Stimulated activated CD4-positive, alpha-beta T cell treated with anti-CD3 and anti-CD28 coated beads, Interleukin-4, amount 100 ng/mL, for 48 hours (primary cell): ENCODE data around the gene LILRB5.
A peak's percentile ranks its signal among the peaks of the same experiment; 100 is the strongest.
"Not testable (repeated sequence)": the region's sequence is repeated elsewhere in the genome, so short reads cannot be mapped to it uniquely, and the experiment has no call there.

Experiments
- DNase-seq, 2 donors: peaks; one replicate each; pipeline ENCODE4 v3.0.0-alpha.2; 2020; ENCODE audit warnings: low read depth in 2 of 2

Gene LILRB5

GRCh38 chr19:54277111-54277615 is 20.1 kb upstream of the LILRB5 start:
- not testable (repeated sequence) for DNase-seq

GRCh38 chr19:54275951-54276350 is 18.9 kb upstream of the LILRB5 start:
- DNase-seq, result no peak

- DNase-seq, result not testable (repeated sequence)
These were observed 17.4 kb upstream of the LILRB5 start for GRCh38 chr19:54274516-54274915.

GRCh38 chr19:54273821-54274220 is 16.7 kb upstream of the LILRB5 start:
- no peak for DNase-seq

GRCh38 chr19:54272181-54272580 is 15.1 kb upstream of the LILRB5 start:
- not testable (repeated sequence) for DNase-seq

GRCh38 chr19:54271587-54271986 is 14.5 kb upstream of the LILRB5 start:
- not testable (repeated sequence) for DNase-seq

GRCh38 chr19:54271106-54271505 is 14.0 kb upstream of the LILRB5 start:
- DNase-seq, result no peak

GRCh38 chr19:54268936-54269335 is 11.9 kb upstream of the LILRB5 start:
- DNase-seq, result no peak

GRCh38 chr19:54266133-54266532 is 9.1 kb upstream of the LILRB5 start:
- DNase-seq, result peak; percentile 68 to 83

GRCh38 chr19:54262470-54262869 is 5.4 kb upstream of the LILRB5 start:
- DNase-seq, result no peak

- DNase-seq, result no peak
These were observed 5.0 kb upstream of the LILRB5 start for GRCh38 chr19:54262066-54262465.

- DNase-seq, result no peak
These were observed 590 bp downstream of the LILRB5 start for GRCh38 chr19:54256250-54257115.

GRCh38 chr19:54255105-54255775 is 1.8 kb downstream of the LILRB5 start:
- DNase-seq, result no peak

GRCh38 chr19:54254195-54254906 is 2.7 kb downstream of the LILRB5 start:
- DNase-seq, result no peak

- no peak for DNase-seq
These were observed 3.5 kb downstream of the LILRB5 start for GRCh38 chr19:54253331-54254194.

GRCh38 chr19:54252845-54253244 is 4.2 kb downstream of the LILRB5 start:
- no peak for DNase-seq

- no peak for DNase-seq
These were observed 4.8 kb downstream of the LILRB5 start for GRCh38 chr19:54252243-54252642.

- DNase-seq, result peak; percentile 15 to 53
These were observed 9.0 kb downstream of the LILRB5 start for GRCh38 chr19:54248016-54248601.

- DNase-seq, result no peak
These were observed 9.8 kb downstream of the LILRB5 start for GRCh38 chr19:54247106-54247930.

- no peak for DNase-seq
These were observed 11.1 kb downstream of the LILRB5 start for GRCh38 chr19:54245936-54246335.
